Left cardiac atrium (tissue), 4 donors: ENCODE data around the gene MERTK. TPM values are rescaled to one million over a fixed set of nuclear protein-coding genes. Genes with fewer than 3 reads are reported as not detected.

ENCODE experiments used
- ATAC-seq, 2 donors: fragments of 200-7000 bp; cut with Tn5 transposase; one replicate each; pipeline ENCODE4 v1.9.1; 2020; ENCODE audit warnings: mild to moderate bottlenecking in 2 of 2, moderate library complexity in 2 of 2
- DNase-seq: peaks from one replicate; pipeline ENCODE4 v3.0.0-alpha.2; 2020
- intact Hi-C, 2 donors: fragments of 100-400 bp; cut with DNase I; formaldehyde crosslinking; loops; one replicate each; pipeline versions ENCODE4 v1.14.1 to v1.15.1; 2022 to 2023
- total RNA-seq, 2 donors: library from RNA; stranded (reverse); fragmentation: NEBNext Ultra II Directional; extraction: Animal tissue kit (Norgen Biotek cat#: 25700); gene quantifications; one replicate each; pipeline ENCODE4 v1.2.1, GENCODE V29; 2021
- donor health status: DM: no; HTN: yes; CAD: no.
- donor health status: DM: no; HTN: yes; CAD: no; lungs with severe emphysema.
- donor health status: DM: yes; HTN: yes; CAD: no.
- donor health status: Dilated cardiomyopathy.

MERTK gene
- total RNA-seq, 2 donors from 2014 or later = 11.8 to 12.6 TPM

DNA sequence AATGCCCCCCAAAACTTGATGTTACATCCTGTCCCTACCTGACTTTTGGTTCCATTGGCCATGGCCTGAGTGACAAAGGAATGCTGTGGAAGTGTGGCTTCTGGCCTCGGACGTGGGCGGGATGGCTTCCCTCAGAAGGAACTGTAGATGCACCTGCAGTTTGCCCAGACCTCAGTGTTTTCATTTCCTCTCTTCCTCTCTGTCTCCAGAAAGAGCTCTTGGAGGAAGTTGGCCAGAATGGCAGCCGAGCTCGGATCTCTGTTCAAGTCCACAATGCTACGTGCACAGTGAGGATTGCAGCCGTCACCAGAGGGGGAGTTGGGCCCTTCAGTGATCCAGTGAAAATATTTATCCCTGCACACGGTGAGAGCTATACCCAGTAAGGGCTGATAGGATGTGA lies 95.6 kb downstream of the MERTK start:
- DNase-seq (no peak), ATAC-seq (peak in 1 of 2 donors; percentile 42)
- intact Hi-C loops = no loop called here

DNA sequence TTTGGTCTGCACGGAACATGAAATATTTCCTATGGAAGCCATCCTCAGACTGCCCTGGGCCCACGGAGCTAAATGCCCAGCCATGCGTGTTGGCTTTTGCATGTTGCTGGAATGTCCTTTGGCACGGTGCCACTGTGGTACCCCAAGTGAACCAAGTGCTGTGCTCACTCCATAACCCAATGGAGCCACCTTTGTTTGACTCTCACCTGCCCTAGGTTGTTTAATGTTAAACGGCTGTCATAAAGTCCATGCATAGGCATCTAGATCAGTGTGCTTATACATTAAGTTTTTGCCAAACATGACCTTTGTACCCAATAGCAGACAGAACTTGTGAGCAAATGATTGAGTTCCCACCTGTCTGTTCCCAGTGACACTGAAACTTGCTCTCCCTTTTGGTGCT lies 96.7 kb downstream of the MERTK start:
- intact Hi-C loops = no loop called here
- DNase-seq = no peak

DNA sequence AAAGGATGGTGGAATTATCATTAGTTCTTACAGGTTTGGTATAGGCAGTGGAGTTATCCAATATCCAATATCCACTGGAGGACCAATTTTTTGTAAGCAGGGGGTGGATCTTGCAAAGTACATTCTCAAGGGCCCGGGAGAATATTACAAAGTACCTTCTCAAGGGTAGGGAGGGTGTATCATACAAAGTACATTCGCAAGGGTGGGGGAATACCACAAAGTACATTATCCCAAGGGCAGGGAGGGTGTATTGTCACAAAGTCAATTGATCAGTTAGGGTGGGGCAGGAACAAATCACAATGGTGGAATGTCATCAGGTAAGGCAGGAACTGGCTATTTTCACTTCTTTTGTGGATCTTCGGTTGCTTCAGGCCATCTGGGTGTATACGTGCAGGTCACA lies 101.4 kb downstream of the MERTK start:
- intact Hi-C loops = no loop called here

More for the DNA sequence above, 96.7 kb downstream of the MERTK start:
- ATAC-seq = no peak

DNA sequence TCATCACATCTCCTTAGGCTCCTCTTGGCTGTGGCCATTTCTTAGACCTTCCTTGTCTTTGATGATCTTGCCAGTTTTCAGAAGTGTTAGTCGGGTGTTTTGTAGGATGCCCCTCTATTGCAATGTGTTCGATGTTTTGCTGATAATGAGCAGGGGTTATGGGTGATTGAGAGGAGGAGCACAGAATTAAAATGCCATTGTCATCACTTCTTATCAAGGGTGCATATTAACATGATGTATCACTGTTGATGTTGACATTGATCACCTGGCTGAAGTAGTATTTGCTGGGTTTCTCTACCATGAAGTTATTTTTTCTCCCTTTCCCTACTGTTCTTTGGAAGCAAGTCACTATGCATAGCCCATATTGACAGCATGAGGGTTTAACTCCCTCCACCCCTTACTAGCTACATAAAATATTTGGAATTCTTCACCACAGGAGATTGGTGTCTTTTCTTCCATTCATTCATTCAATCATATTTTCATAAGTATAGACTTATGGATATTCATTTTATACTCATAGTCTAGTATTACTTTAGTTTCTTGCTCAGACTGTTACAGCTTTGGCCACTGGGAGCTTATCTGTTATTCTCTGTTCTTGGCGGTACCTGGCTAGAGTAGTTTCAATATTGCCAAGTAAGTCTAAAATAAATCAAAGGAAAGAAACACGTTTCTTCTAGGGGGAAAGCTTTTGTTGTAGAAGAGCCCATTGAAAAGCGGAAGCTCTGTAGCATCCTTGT lies 102.2 kb downstream of the MERTK start:
- DNase-seq (no peak), ATAC-seq (no peak)
- intact Hi-C loops = no loop called here

More for the DNA sequence above, 101.4 kb downstream of the MERTK start:
- ATAC-seq = no peak
- DNase-seq = no peak

DNA sequence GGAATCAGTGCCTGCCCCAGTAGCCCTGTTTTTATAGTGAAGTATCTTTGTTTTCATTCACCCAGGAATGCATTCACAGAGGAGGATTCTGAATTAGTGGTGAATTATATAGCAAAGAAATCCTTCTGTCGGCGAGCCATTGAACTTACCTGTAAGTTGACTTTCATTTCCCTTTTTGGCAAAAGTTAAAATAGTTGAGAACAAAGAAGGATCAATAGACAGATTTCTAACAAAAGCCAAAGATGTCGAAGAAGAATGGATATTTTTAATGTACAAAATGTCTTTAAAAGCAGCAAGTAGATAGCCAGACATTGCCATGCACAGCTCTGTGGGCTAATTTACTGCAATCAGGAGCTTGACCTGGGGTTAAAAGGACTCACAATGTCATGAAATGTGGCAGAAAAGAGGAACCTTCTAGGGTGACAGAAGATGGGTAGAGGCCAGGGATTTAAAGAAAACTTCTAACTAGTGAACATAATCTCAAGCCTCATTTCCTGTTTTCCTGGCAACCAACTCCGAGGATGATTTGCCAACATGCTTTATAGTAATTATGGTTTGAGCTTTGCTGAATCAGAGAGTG lies 102.8 kb downstream of the MERTK start:
- intact Hi-C loops = no loop called here
- ATAC-seq = peak in 1 of 2 donors; percentile 55
- no peak for DNase-seq

DNA sequence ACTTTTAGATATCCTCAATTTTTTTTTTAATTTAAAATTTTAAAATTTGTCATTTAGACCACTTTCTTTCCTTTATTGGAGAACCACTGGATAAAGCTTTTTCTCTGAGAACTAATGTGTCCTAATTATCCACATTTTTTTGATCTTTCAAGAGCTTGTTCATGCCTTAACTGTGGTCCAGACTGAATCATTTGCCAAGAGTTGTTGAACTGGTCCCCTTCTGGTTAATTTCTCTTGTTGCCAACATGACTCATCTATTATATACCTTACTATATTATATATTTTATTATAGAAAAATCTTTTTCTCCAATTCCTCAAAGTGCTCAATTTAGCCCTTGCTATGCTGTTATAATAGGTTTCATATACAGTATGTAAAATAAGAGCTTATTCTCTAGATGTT lies 103.5 kb downstream of the MERTK start:
- intact Hi-C loops = no loop called here
- DNase-seq (no peak), ATAC-seq (no peak)

DNA sequence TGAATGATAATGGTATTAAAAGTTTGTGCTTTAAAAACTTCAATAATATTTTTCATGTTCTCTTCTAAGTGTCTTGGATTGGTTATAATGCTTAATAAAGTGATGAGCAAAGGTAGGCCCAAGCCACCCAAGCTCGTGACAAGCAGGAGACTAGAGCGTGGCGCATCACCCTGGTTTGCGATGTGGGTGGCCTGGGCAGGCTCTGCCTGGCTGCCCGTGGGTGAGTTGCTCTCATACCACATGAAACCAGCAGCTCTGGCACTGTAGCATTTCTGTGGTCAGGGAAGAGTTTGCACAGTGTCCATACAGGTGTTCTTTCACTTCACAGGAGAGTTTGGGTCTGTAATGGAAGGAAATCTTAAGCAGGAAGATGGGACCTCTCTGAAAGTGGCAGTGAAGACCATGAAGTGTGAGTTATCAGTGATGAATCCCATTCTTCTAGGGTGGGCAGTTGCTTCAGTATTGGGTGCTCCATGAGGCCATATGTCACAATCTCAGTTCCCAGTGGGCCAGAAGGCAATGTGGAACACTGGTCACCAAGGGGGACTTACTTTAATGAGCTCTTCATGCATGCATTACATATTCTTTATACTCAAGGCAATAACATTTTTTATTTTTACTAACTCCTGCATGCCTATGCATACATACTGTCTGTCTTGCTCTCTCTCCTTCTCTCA lies 105.3 kb downstream of the MERTK start:
- DNase-seq (no peak), ATAC-seq (no peak)
- intact Hi-C loops = no loop called here

DNA sequence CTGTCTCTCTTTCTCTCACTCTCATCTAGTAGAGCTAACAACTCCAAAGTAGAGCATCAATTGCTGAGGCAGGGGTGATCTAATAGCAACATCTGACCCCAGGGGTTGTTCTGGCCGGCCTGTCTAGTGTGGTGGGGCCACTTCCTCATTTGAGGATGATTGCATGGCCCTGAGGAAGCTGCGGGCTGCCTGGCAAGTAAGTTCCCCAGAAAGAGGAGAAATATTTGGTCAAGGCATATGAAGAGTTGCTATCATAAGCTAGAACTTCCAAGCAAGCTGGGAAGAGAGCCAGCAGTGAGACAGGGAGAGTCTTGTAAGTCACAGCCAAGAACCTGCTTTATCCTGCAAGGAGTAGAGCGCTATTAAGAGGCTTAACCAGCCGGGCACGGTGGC lies 105.8 kb downstream of the MERTK start:
- intact Hi-C loops = no loop called here
- ATAC-seq = peak; percentile 67 to 82
- DNase-seq = peak; percentile 55

DNA sequence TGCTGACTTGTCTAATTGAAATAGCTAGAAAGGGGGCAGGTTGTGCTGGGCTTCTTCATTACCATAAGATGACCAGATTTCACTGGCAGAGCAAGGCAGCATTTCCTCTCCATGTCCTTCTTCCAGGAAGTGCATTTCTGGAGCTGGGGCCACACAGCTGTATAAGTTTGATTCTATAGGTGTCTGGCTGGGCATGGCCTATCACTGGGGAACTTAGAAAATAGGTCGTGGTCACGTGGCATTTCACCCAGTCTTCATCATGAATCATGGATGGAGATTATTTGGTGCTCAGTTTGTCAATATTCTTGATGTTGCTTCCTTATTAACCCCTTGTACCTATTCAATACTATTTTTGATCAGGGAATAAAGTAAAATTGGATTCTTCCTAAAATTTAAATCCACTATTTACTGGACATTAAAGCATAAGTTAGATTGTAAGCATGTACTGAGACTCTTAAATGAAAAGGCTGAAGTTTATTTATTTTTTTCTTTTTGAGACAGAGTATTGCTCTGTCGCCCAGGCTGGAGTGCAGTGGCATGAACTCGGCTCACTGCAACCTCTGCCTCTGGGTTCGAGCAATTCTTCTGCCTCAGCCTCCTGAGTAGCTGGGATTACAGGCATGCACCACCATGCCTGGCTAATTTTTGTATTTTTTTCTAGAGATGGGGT lies 107.1 kb downstream of the MERTK start:
- intact Hi-C loops = no loop called here

DNA sequence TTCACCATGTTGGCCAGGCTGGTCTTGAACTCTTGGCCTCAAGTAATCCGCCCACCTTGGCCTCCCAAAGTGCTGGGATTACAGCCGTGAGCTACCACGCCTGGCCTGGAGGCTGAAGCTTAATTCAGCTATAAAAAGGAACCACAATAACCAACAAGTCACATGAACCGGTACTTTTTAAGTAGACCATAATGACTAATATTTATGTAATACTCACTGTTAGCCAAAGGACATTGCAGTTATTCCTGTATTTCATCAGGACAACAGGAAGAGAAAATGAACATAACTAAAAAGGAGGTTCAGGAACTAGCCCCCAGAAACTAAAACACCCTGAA lies 107.6 kb downstream of the MERTK start:
- intact Hi-C loops = no loop called here
- no peak for DNase-seq
- peak in 1 of 2 donors; percentile 23 for ATAC-seq

More for the DNA sequence above, 107.1 kb downstream of the MERTK start:
- DNase-seq (no peak), ATAC-seq (no peak)

DNA sequence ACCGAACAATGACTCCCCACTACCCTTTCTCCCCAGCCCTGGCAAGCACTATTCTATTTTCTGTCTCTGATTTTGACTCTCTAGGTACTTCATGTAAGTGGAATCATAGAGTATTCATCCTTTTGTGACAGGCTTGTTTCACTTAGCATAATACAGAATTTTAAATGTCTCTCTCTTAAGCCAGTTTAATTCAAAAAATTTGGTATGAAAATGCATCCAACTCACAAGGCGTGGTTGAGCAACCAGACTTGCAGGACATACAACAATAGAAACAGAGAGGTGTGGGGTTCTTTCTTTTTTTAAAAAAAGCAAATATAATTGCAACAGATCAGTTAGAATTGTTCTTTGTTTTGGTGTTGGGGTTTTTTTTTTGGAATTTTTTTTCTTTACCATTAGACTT lies 109.1 kb downstream of the MERTK start:
- ATAC-seq = no peak
- DNase-seq = no peak
- intact Hi-C loops = no loop called here

DNA sequence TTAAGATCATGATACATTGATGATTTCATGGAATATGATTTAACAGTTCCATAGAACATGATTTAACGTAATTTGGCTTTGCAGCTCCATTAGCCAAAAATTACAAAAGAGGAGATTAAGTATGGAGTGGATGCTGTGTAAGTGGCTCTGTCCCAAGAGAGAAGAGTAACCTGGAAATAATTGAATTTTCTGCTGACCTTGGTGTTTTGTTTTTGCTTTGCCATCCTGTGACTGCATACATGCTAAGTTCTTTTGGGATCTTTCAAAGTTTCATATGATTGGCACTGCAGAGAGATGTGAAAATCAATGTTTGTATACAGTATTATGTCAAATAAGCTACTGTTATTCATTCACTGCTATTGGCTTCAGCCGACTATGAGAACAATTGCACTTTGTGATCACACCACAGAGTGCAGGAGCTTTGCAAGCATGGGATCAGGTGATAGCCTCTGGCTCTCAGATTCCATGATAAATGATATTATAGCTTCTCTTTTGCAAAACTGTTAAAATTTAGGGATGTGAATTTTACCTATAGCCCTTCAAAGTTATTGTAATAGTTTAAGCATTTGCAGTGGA lies 110.6 kb downstream of the MERTK start:
- no peak for ATAC-seq
- intact Hi-C loops = no loop called here
- DNase-seq = no peak

DNA sequence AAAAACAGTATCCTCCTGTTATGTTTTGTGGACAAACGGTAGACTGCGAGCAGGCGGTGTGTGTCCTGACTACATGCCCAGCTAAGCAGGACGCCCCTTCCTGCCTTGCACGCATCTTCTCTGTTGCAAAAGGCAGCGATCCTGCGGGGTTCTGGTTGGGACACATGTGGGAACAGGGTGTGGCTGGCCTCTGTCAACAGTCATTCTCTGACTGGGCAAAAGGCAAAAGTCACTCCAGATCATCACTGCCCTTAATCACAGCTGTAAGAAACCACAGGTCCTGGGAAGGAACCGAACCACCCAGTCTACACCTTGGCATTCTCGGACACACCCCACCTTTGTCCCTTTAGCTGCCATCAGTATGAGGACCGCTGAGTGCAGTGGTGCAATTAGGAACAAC lies 112.3 kb downstream of the MERTK start:
- DNase-seq (peak; percentile 45), ATAC-seq (peak in 1 of 2 donors; percentile 39)
- intact Hi-C loops = no loop called here

DNA sequence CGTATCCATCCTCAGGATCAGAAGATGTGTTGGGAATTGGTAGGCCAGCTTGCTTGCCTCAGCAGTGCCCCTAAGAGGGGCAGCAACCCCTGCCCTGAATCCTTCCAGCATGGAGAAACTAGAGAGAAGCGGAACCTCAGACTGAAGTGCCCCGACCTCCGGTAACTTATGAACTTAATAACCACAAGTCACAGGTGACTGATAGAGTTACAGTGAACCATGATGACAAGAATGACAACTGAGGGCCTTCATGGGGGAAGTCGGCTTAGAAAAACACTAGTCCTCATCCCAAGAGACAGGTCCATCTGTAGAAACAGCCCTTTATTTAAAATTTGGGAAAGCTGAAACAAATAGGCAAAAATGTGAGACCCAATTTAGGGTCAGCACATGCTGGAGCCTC lies 114.1 kb downstream of the MERTK start:
- intact Hi-C loops = no loop called here
- ATAC-seq (no peak), DNase-seq (no peak)

DNA sequence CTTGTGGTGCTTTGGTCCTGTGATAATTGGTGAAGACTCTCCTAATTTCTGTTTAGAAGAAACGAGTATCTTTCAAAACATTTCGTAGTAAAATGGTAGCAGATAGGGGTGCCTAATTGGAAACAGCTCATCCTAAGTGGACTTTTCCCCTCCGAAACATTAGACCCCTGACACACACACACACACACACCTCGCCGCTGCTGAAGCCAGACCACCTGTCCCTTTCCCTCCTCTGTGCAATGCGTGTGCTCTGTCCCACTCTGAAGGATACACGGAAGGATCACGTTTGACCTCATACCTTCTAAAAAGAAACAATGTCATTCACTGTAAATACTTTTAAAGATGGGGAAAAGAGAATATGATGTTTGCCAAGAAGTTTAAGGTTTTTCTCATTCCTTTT lies 120.4 kb downstream of the MERTK start:
- intact Hi-C loops = no loop called here
- no peak for DNase-seq
- no peak for ATAC-seq

DNA sequence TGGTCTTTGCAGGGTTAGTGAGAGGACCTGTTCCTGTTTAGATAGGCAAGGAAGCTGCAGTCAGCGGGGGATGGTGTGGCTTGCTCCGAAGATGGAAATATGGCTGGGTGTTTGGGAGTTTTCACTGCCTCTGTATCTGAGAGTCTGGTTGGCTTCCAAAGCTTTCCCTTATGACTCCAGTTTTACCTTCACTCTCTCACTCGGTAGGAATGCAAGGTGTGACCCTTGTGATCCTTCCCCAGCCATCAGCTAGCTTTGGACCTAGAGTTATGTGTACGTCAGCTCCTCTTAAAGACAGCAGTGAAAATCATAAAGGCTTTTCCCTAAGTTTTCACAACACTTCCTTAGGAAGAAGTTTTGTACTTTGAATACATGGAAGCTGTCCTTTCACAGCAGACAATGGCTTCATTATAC lies 121.2 kb downstream of the MERTK start:
- intact Hi-C loops = no loop called here
- DNase-seq (no peak), ATAC-seq (peak in 1 of 2 donors; percentile 48)

DNA sequence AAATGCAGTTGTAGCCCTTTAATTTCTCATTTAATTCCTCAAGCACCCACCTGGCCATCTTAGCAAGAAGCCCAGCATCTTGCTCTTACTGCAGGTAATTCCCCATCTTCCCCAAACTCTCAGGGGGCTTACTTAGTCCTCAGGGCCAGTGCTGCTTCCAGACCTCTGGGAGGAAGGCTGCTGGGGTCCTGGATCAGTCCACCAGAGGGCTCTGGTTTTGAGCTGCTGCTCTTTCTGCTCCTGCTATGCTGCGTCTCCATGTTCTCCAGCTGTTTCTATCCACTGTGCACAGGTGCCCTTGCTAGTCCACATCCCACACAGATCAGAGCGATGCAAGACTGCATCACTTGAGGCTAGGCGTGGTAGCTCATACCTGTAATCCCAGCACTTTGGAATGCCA lies 122.2 kb downstream of the MERTK start:
- DNase-seq = no peak
- intact Hi-C loops = no loop called here
- ATAC-seq = no peak

DNA sequence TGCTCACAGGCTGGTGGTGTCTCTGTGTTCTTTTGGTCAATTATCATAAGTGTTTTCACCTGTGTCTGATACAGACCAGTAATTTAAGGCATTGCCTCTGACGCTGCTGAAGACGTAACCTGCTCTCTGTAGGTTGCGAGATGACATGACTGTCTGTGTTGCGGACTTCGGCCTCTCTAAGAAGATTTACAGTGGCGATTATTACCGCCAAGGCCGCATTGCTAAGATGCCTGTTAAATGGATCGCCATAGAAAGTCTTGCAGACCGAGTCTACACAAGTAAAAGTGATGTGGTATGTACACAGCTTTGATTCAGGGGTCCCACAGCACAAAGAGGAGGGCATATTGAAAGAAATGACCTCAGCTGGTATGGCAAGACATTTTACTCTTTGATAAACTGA lies 122.9 kb downstream of the MERTK start:
- intact Hi-C loops = no loop called here
- ATAC-seq = no peak
- no peak for DNase-seq

DNA sequence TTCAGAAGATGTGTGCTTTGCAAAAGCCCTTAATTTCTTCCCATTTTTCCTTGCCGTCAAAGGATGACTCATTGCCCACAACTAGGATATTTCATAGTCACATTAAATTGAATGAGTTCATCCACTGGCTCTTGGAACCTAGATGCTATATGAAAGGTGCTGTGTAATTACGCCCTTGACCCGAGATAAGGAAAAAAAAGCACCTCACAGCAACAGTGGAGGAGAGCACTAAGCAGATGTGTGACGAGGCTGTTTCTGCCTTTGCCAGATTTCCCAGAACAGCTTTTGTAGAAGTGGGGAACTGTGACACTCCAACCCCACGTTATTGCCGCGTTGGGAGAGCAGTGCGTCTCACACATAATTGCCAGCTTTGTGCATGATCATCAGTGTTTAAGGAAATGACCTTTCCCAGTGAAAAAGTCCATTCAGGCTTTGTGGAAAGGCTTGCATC lies 123.4 kb downstream of the MERTK start:
- no peak for ATAC-seq
- intact Hi-C loops = no loop called here
- DNase-seq = no peak

DNA sequence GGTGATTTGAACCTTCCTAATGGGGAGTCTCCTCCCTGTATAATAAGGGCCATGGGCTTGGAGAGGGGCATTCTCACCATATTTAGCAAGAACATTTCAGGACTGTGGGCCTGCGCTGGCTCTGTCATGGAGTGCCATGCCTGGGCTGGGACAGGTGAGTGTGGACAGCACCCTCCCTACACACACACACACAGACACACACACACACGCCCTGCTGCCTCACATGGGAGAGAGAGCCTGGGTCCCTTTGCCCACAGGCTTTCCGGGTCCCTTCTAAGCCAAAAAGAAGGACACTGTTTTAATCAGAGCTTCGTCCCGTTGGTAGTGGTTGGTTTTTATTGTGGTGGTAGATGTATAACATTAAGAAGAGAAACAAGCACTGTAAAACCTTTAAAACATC lies 125.3 kb downstream of the MERTK start:
- intact Hi-C loops = no loop called here
- ATAC-seq = no peak
- DNase-seq = no peak
